OCI-LY1 (cell line): ENCODE results near the gene NKD1.

Source experiments
- H2AFZ ChIP-seq: fragments of 200-600 bp; sonication (generic), shearing (Covaris generic); 2 replicates; pipeline ENCODE4 v1.6.0; 2014; ENCODE audit warnings: antibody characterized with exemption, mild to moderate bottlenecking, low read length
- H3F3A ChIP-seq: fragments of 200-600 bp; sonication (generic), shearing (Covaris generic); 2 replicates; pipeline ENCODE4 v1.6.0; 2014; ENCODE audit warnings: mild to moderate bottlenecking, antibody characterized with exemption, low read length, moderate library complexity; ENCODE audit not compliant: insufficient read depth
- H3K27ac ChIP-seq: fragments of 200-600 bp; sonication (generic); 2 replicates; pipeline ENCODE4 v1.5.1; 2014; ENCODE audit warnings: low read length, mixed run types, mild to moderate bottlenecking, low read depth; ENCODE audit not compliant: poor library complexity, severe bottlenecking
- H3K27me3 ChIP-seq: fragments of 200-600 bp; sonication (generic); 2 replicates; pipeline ENCODE4 v1.6.0; 2014; ENCODE audit warnings: antibody characterized with exemption, mild to moderate bottlenecking, low read length, moderate library complexity; ENCODE audit not compliant: insufficient read depth
- H3K36me3 ChIP-seq: fragments of 200-600 bp; sonication (generic); 2 replicates; pipeline ENCODE4 v1.6.1; 2014; ENCODE audit warnings: mild to moderate bottlenecking, antibody characterized with exemption, low read length, moderate library complexity, mixed read lengths; ENCODE audit not compliant: insufficient read depth
- H3K4me1 ChIP-seq: fragments of 200-600 bp; sonication (generic); 2 replicates; pipeline ENCODE4 v1.5.1; 2014; ENCODE audit warnings: mild to moderate bottlenecking, low read length, moderate library complexity; ENCODE audit not compliant: insufficient read depth, severe bottlenecking
- H3K4me2 ChIP-seq: fragments of 200-600 bp; sonication (generic), shearing (Covaris generic); 2 replicates; pipeline ENCODE4 v1.6.1; 2014; ENCODE audit warnings: low read length
- H3K4me3 ChIP-seq: fragments of 200-600 bp; sonication (generic); 2 replicates; pipeline ENCODE4 v1.5.1; 2014; ENCODE audit warnings: low read length, low read depth, mild to moderate bottlenecking, mixed read lengths; ENCODE audit not compliant: poor library complexity, severe bottlenecking
- H3K79me2 ChIP-seq: fragments of 200-600 bp; shearing (Covaris generic); 2 replicates; pipeline ENCODE4 v1.6.1; 2016; ENCODE audit warnings: mixed run types, low read length, mixed read lengths; ENCODE audit not compliant: insufficient read depth
- H3K9ac ChIP-seq: fragments of 200-600 bp; sonication (generic), shearing (Covaris generic); 2 replicates; pipeline ENCODE4 v1.6.1; 2014; ENCODE audit warnings: mild to moderate bottlenecking, low read length, mixed read lengths
- H3K9me2 ChIP-seq: fragments of 200-600 bp; sonication (generic), shearing (Covaris generic); 2 replicates; pipeline ENCODE4 v1.6.1; 2014; ENCODE audit warnings: low read depth, mild to moderate bottlenecking, low read length, mixed read lengths
- H3K9me3 ChIP-seq: fragments of 200-600 bp; shearing (Covaris generic); 2 replicates; pipeline ENCODE4 v1.6.1; 2014; ENCODE audit warnings: low read length, mixed read lengths
- H4K20me1 ChIP-seq: fragments of 200-600 bp; sonication (generic), shearing (Covaris generic); 2 replicates; pipeline ENCODE4 v1.6.0; 2016; ENCODE audit warnings: mild to moderate bottlenecking, low read length; ENCODE audit not compliant: insufficient read depth
- CTCF ChIP-seq: fragments of 200-600 bp; sonication (generic), shearing (Covaris generic); IDR thresholded peaks from 2 replicates; pipeline ENCODE4 v1.5.1; 2017; ENCODE audit warnings: mild to moderate bottlenecking, antibody characterized with exemption, low read length, moderate library complexity, mixed read lengths
- EZH2 ChIP-seq: fragments of 200-600 bp; sonication (generic), shearing (Covaris generic); IDR thresholded peaks from 2 replicates; pipeline ENCODE4 v1.8.0; 2017; ENCODE audit warnings: borderline replicate concordance, mixed run types, mild to moderate bottlenecking, antibody characterized with exemption, low read length, moderate library complexity, mixed read lengths

The NKD1 gene

GRCh38 chr16:50574745-50575136 lies 26.5 kb downstream of the NKD1 start:
- no peak overlapping the region for H3K27ac ChIP-seq
- H3K9me2 ChIP-seq = no peaks in the 10 kb centered on the region
- H3K4me3 ChIP-seq = no peak overlapping the region
- H3K27me3 ChIP-seq = peaks cover 9% of the 10 kb centered on the region; the same call in 1 of the 2 replicates
- no peak overlapping the region for H3K9ac ChIP-seq
- no peaks in the 10 kb centered on the region for H3K4me1 ChIP-seq
- no peak overlapping the region for H3K4me2 ChIP-seq
- no peaks in the 10 kb centered on the region for H3K9me3 ChIP-seq
- no peaks in the 10 kb centered on the region for H3F3A ChIP-seq
- H3K79me2 ChIP-seq = no peaks in the 10 kb centered on the region
- no peaks in the 10 kb centered on the region for H3K36me3 ChIP-seq
- no peaks in the 10 kb centered on the region for H4K20me1 ChIP-seq
- no peak for TF ChIP-seq CTCF
- H2AFZ ChIP-seq = no peak overlapping the region

- H3K79me2 ChIP-seq = no peaks in the 10 kb centered on the region
- H3K9me3 ChIP-seq = no peaks in the 10 kb centered on the region
These were observed 27.5 kb downstream of the NKD1 start for GRCh38 chr16:50575743-50576142.

DNA sequence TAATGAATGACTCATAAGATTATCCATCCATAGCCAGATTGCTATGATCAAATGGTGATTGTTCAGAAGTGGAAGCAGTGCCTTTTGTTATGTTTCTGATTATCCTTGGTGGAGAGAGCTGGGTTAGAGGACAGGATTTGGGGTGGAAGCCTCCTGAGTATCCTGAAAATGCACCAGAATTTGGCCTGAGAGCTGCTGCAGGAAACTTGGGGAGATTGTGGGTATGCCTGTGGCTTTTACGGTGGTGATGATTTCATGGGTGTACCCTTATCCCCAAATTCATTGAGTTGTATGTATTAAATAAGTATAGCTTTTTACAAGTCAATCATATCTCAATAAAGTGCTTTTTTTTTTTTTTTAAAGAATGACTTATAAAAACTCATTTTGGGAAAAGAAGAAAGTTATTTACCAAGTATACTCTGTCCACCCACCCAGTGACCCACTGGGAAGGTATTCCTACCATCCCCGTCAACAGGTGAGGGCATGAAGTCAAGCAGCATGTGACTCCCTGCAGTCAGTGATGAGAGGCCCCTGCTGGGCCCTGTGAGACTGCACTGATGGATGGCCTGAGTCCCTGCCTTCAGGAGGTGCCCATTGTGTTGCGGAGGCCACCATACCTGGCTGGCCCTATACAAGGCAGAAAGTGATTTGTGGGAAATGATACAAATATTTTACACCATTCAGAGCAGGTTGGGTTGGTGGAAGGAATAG lies 28.4 kb downstream of the NKD1 start:
- Histone ChIP-seq H3K4me1 (no peaks in the 10 kb centered on the region), H3K79me2 (no peaks in the 10 kb centered on the region), H3K9ac (no peak overlapping the region), H3F3A (no peaks in the 10 kb centered on the region), H3K9me3 (no peaks in the 10 kb centered on the region), H3K4me3 (no peak overlapping the region), H3K4me2 (no peak overlapping the region), H2AFZ (no peak overlapping the region), H3K27me3 (peaks cover 9% of the 10 kb centered on the region; the same call in 1 of the 2 replicates), H3K27ac (no peak overlapping the region), H3K9me2 (no peaks in the 10 kb centered on the region), H3K36me3 (no peaks in the 10 kb centered on the region), H4K20me1 (no peaks in the 10 kb centered on the region)
- no peak for TF ChIP-seq CTCF
- TF ChIP-seq EZH2 = no peak

More at GRCh38 chr16:50575743-50576142, 27.5 kb downstream of the NKD1 start:
- TF ChIP-seq EZH2 (no peak), CTCF (no peak)
- H3K4me1 ChIP-seq = no peaks in the 10 kb centered on the region
- no peak overlapping the region for H3K4me3 ChIP-seq
- H4K20me1 ChIP-seq = no peaks in the 10 kb centered on the region
- no peaks in the 10 kb centered on the region for H3K9me2 ChIP-seq
- H3K9ac ChIP-seq = no peak overlapping the region
- H3K36me3 ChIP-seq = no peaks in the 10 kb centered on the region
- peaks cover 9% of the 10 kb centered on the region; the same call in 1 of the 2 replicates for H3K27me3 ChIP-seq
- H3K4me2 ChIP-seq = no peak overlapping the region
- no peaks in the 10 kb centered on the region for H3F3A ChIP-seq
- H2AFZ ChIP-seq = no peak overlapping the region
- H3K27ac ChIP-seq = no peak overlapping the region
